Caco-2 (cell line): ENCODE measurements around the gene POM121. TPM values are rescaled to one million over a fixed set of nuclear protein-coding genes. Genes with fewer than 3 reads are reported as not detected.
"Not testable (repeated sequence)": the region's sequence is repeated elsewhere in the genome, so short reads cannot be mapped to it uniquely, and the experiment has no call there.

Source experiments
- BruUV-seq: library from RNA; stranded (reverse); fragments of 400-500 nt; replicated peaks from 2 replicates; lab custom pipeline; 2021; lab: Mats Ljungman, UMichigan
- CTCF ChIA-PET: fragments of 300-600 bp; sonication (Branson Sonifier 250); formaldehyde crosslinking; loops from one replicate; lab custom pipeline; 2022; ENCODE audit warnings: antibody characterized with exemption; lab: Charles Lee
- POLR2A ChIA-PET: fragments of 300-600 bp; sonication (Branson Sonifier 250); formaldehyde crosslinking; loops from one replicate; lab custom pipeline; 2022; ENCODE audit warnings: antibody characterized with exemption; lab: Charles Lee
- DNase-seq, 2 experiments: peaks; one replicate each; pipeline versions ENCODE4 v3.0.0 to v3.0.0-alpha.2; 2020 to 2022
- H3K27me3 ChIP-seq: replicated peaks from 2 replicates; pipeline ENCODE4 v1.6.0; 2011; ENCODE audit warnings: low read length; ENCODE audit not compliant: control insufficient read depth, insufficient read depth
- H3K36me3 ChIP-seq: 2 replicates; pipeline ENCODE4 v1.5.1; 2011; ENCODE audit warnings: low read length; ENCODE audit not compliant: control insufficient read depth, insufficient read depth
- H3K4me1 ChIP-seq: fragments of 250-450 bp; sonication (Bioruptor Pico); 2 replicates; pipeline ENCODE4 v1.5.1; 2020; ENCODE audit warnings: mild to moderate bottlenecking
- H3K4me3 ChIP-seq: 2 replicates; pipeline ENCODE4 v1.5.1; 2011; ENCODE audit warnings: low read depth, mild to moderate bottlenecking, control low read depth, low read length
- H3K9me3 ChIP-seq: fragments of 250-450 bp; sonication (Bioruptor Pico); 2 replicates; pipeline ENCODE4 v1.5.1; 2020; ENCODE audit warnings: mild to moderate bottlenecking, moderate library complexity
- H3K27ac Mint-ChIP-seq: one replicate; pipeline ENCODE4 v1.8.0; 2022; ENCODE audit warnings: mixed read lengths; ENCODE audit not compliant: unreplicated experiment
- H3K27me3 Mint-ChIP-seq: one replicate; pipeline ENCODE4 v1.8.0; 2022; ENCODE audit warnings: mixed read lengths; ENCODE audit not compliant: insufficient read depth, unreplicated experiment
- H3K36me3 Mint-ChIP-seq: one replicate; pipeline ENCODE4 v1.8.0; 2022; ENCODE audit warnings: mild to moderate bottlenecking, mixed read lengths; ENCODE audit not compliant: insufficient read depth, unreplicated experiment
- H3K4me1 Mint-ChIP-seq: one replicate; pipeline ENCODE4 v1.8.0; 2022; ENCODE audit warnings: low read depth, mixed read lengths; ENCODE audit not compliant: unreplicated experiment
- H3K4me3 Mint-ChIP-seq: one replicate; pipeline ENCODE4 v1.8.0; 2022; ENCODE audit warnings: mild to moderate bottlenecking, moderate library complexity, mixed read lengths; ENCODE audit not compliant: unreplicated experiment
- H3K9me3 Mint-ChIP-seq: one replicate; pipeline ENCODE4 v1.8.0; 2022; ENCODE audit warnings: mixed read lengths; ENCODE audit not compliant: unreplicated experiment
- intact Hi-C: fragments of 100-400 bp; cut with micrococcal nuclease; formaldehyde crosslinking; loops from one replicate; pipeline ENCODE4 v1.10.0; 2022; ENCODE audit not compliant: unreplicated experiment
- total RNA-seq: library from RNA; stranded (reverse); gene quantifications from 2 replicates; pipeline ENCODE4 v1.2.3, GENCODE V29; 2022
- TF ChIP-seq, protein P1 (sequence below), 2 experiments: fragments of 200-600 bp in 1 of 2; IDR thresholded peaks; 1 replicate in 1 of 2; 2 replicates in 1 of 2; pipeline versions ENCODE4 v1.5.1 to v1.8.0; 2011 to 2022; ENCODE audit warnings: antibody characterized with exemption in 1 of 2, control low read depth in 1 of 2, inconsistent platforms in 1 of 2, low read depth in 1 of 2, low read length in 1 of 2, mild to moderate bottlenecking in 1 of 2, moderate library complexity in 1 of 2; ENCODE audit not compliant: insufficient read depth in 1 of 2, severe bottlenecking in 1 of 2, unreplicated experiment in 1 of 2

POM121 gene
- total RNA-seq, 1 experiment from 2014 or later: 83.1 TPM

DNA sequence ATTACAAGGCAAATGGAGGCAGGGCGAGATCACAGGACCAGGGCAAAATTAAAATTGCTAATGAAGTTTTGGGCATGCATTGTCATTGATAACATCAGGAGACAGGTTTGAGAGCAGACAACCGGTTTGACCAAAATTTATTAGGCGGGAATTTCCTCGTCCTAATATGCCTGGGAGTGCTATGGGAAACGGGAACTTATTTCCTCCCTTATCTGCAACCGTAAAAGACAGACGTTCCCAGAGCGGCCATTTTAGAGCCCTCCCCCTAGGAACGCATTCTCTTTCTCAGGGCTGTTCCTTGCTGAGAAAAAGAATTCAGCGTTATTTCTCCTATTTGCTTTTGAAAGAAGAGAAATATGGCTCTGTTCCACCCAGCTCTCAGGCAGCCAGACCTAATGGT is 16.5 kb upstream of the POM121 start:
- BruUV-seq, H3K27me3 ChIP-seq, H3K27ac Mint-ChIP-seq, H3K4me3 ChIP-seq, DNase-seq, H3K4me3 Mint-ChIP-seq, H3K36me3 ChIP-seq, H3K27me3 Mint-ChIP-seq, H3K4me1 Mint-ChIP-seq, intact Hi-C loops, CTCF ChIA-PET, H3K4me1 ChIP-seq, POLR2A ChIA-PET, H3K9me3 ChIP-seq, H3K9me3 Mint-ChIP-seq: not testable (repeated sequence)
- H3K36me3 Mint-ChIP-seq: peaks cover 39% of the 10 kb centered on the region

DNA sequence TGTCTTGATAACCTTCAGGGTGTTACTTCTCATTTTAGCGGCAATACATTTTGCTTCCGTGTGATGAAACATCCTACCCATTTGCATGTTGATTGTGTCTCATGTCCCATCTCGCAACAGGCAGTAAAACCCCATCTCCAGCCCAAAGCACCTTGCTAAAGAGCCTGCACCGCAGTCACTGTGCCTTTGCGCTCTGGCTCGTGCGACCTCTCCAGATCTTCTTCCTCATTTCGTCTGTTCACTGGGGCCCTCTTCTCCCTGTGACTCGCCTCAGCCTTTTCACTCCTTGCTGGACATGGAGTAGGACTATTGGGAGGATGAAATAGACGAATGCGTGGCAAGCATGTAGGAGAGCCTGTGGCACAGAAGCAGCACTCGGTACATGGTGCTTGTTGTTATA is 13.5 kb upstream of the POM121 start:
- BruUV-seq, H3K4me3 Mint-ChIP-seq, H3K4me3 ChIP-seq, POLR2A ChIA-PET, H3K27me3 Mint-ChIP-seq, H3K36me3 ChIP-seq, CTCF ChIA-PET, H3K4me1 ChIP-seq, H3K9me3 ChIP-seq, DNase-seq, H3K27ac Mint-ChIP-seq, H3K9me3 Mint-ChIP-seq, H3K27me3 ChIP-seq, intact Hi-C loops: not testable (repeated sequence)
- Mint-ChIP-seq H3K36me3 (peaks cover 52% of the 10 kb centered on the region), H3K4me1 (peaks cover 12% of the 10 kb centered on the region)

DNA sequence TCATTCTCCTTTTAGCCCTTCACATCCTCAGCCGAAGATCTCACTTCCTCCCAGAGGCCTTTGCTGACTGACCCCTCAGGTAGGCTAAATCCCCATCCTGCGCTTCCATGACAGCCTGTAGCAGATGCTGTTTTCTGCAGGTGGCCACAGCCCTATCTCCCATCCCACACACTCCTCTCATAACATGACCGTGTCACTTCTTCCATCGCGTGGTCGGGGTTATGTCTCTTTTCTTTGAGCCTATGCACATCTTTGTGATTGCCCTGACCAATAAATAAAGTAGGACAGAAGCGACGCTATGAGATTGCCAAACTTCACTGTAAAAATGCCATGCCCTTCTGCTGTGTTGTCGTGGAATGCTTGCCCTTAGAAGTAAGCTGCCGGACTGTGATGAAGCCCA is 11.1 kb upstream of the POM121 start:
- H3K4me3 Mint-ChIP-seq, H3K27me3 ChIP-seq, BruUV-seq, H3K9me3 Mint-ChIP-seq, H3K27me3 Mint-ChIP-seq, H3K36me3 ChIP-seq, H3K4me3 ChIP-seq, H3K9me3 ChIP-seq, POLR2A ChIA-PET, CTCF ChIA-PET, DNase-seq, intact Hi-C loops: not testable (repeated sequence)
- peaks cover 19% of the 10 kb centered on the region for H3K4me1 ChIP-seq
- Mint-ChIP-seq H3K27ac (peak overlapping the region; percentile 37), H3K36me3 (peaks cover 46% of the 10 kb centered on the region), H3K4me1 (peaks cover 32% of the 10 kb centered on the region)

DNA sequence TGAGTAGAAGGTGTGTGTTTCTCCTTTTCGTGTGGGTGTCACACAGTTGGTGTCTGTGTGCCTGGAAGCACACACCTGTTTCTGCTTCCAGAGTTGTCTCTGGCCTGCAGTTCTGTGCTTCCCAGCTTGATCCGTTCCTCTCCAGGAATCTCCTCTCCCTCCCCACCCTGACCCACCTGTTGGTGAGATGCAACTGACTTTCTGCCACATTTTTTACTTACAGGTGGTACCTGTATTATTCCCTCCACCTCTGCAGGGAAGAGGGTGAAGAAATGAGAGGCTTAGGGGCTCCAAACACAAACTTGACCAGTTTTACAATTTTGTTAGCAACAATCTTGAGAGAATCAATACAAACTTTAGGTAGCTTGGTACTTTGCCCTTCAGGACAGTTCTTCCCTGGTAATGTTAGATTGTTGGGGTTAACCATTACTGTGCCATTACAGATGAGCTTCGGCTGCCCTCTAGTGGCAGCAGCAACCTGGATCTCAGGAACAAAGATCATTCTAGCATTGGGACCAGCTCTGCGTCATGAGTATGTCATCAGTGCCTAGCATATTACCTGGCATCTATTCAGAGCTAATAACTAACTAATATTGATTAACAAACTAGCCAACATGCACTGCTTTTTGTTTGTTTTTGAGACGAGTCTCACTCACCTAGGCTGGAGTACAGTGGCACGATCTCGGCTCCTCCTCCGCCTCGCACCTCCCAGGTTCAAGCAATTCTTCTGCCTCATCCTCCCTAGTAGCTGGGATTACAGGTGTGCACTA is 10.0 kb upstream of the POM121 start:
- intact Hi-C loops: loop anchor here (1.0 kb wide), 1 partner anchor 85 kb away; no protein-coding TSS in a partner anchor
- TF ChIP-seq, protein P1, sequence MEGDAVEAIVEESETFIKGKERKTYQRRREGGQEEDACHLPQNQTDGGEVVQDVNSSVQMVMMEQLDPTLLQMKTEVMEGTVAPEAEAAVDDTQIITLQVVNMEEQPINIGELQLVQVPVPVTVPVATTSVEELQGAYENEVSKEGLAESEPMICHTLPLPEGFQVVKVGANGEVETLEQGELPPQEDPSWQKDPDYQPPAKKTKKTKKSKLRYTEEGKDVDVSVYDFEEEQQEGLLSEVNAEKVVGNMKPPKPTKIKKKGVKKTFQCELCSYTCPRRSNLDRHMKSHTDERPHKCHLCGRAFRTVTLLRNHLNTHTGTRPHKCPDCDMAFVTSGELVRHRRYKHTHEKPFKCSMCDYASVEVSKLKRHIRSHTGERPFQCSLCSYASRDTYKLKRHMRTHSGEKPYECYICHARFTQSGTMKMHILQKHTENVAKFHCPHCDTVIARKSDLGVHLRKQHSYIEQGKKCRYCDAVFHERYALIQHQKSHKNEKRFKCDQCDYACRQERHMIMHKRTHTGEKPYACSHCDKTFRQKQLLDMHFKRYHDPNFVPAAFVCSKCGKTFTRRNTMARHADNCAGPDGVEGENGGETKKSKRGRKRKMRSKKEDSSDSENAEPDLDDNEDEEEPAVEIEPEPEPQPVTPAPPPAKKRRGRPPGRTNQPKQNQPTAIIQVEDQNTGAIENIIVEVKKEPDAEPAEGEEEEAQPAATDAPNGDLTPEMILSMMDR (IDR thresholded peaks at IDR 0.05; ENCODE audit: insufficient read depth in 1 of 2, low read depth in 1 of 2, low read length in 1 of 2, severe bottlenecking in 1 of 2, unreplicated experiment in 1 of 2): peak; percentile 59 to 62
- H3K27me3 Mint-ChIP-seq, H3K9me3 ChIP-seq, POLR2A ChIA-PET, H3K27ac Mint-ChIP-seq, H3K9me3 Mint-ChIP-seq, H3K27me3 ChIP-seq, H3K4me3 Mint-ChIP-seq, H3K36me3 ChIP-seq, H3K4me3 ChIP-seq, BruUV-seq: not testable (repeated sequence)
- Mint-ChIP-seq H3K4me1 (peaks cover 42% of the 10 kb centered on the region), H3K36me3 (peaks cover 47% of the 10 kb centered on the region)
- peak; percentile 54 to 67 for DNase-seq
- CTCF ChIA-PET: interaction anchor here (0.5 to 0.9 kb wide), 2 partner anchors 86 to 87 kb away, joined by 3 to 5 read pairs; partner anchors contain the start of gene TYW1B
- peaks cover 26% of the 10 kb centered on the region for H3K4me1 ChIP-seq
